Hepatocyte (in vitro differentiated cells): ENCODE results near the gene TRIM39. TPM values are rescaled to one million over a fixed set of nuclear protein-coding genes. Genes with fewer than 3 reads are reported as not detected.

Experiments used
- DNase-seq: peaks from one replicate; pipeline ENCODE4 v3.0.0-alpha.2; 2016; ENCODE audit warnings: low spot score
- H2AFZ ChIP-seq: fragments of 200-600 bp; sonication (generic); 2 replicates; pipeline ENCODE4 v1.6.0; 2016; ENCODE audit warnings: antibody characterized with exemption, mild to moderate bottlenecking
- H3K27ac ChIP-seq: fragments of 200-600 bp; sonication (generic); 2 replicates; pipeline ENCODE4 v1.5.1; 2016; ENCODE audit warnings: mild to moderate bottlenecking
- H3K27me3 ChIP-seq: fragments of 200-600 bp; sonication (generic); 2 replicates; pipeline ENCODE4 v1.6.1; 2016
- H3K36me3 ChIP-seq: fragments of 200-600 bp; sonication (generic); replicated peaks from 2 replicates; pipeline ENCODE4 v1.5.1; 2016; ENCODE audit warnings: low read depth; ENCODE audit not compliant: insufficient read depth
- H3K4me1 ChIP-seq: fragments of 200-600 bp; sonication (generic); 2 replicates; pipeline ENCODE4 v1.5.1; 2016; ENCODE audit warnings: mild to moderate bottlenecking, moderate library complexity; ENCODE audit not compliant: insufficient read depth
- H3K4me2 ChIP-seq: fragments of 200-600 bp; sonication (generic); 2 replicates; pipeline ENCODE4 v1.6.0; 2016
- H3K4me3 ChIP-seq: fragments of 200-600 bp; sonication (generic); 2 replicates; pipeline ENCODE4 v1.5.1; 2016; ENCODE audit warnings: mild to moderate bottlenecking
- H3K79me2 ChIP-seq: fragments of 200-600 bp; sonication (generic); 2 replicates; pipeline ENCODE4 v1.6.0; 2017; ENCODE audit warnings: mild to moderate bottlenecking
- H3K9me2 ChIP-seq: fragments of 200-600 bp; sonication (generic); replicated peaks from 2 replicates; pipeline ENCODE4 v1.6.0; 2017; ENCODE audit warnings: mild to moderate bottlenecking; ENCODE audit not compliant: insufficient read depth
- H3K9me3 ChIP-seq: fragments of 200-600 bp; sonication (generic); 2 replicates; pipeline ENCODE4 v1.5.1; 2016; ENCODE audit warnings: low read depth, mild to moderate bottlenecking
- H4K20me1 ChIP-seq: fragments of 200-600 bp; sonication (generic); 2 replicates; pipeline ENCODE4 v1.6.0; 2016; ENCODE audit warnings: mild to moderate bottlenecking; ENCODE audit not compliant: insufficient read depth, poor library complexity, severe bottlenecking
- CTCF ChIP-seq: fragments of 200-600 bp; sonication (generic); IDR thresholded peaks from 2 replicates; pipeline ENCODE4 v1.5.1; 2016; ENCODE audit warnings: antibody characterized with exemption, mild to moderate bottlenecking; ENCODE audit not compliant: poor library complexity
- EZH2 ChIP-seq: fragments of 200-600 bp; sonication (generic); IDR thresholded peaks from 2 replicates; pipeline ENCODE4 v1.6.1; 2016; ENCODE audit warnings: antibody characterized with exemption, mild to moderate bottlenecking, borderline replicate concordance
- EZH2phosphoT487 ChIP-seq: fragments of 200-600 bp; sonication (generic); IDR thresholded peaks from one replicate; pipeline ENCODE4 v1.6.1; 2018; ENCODE audit warnings: antibody characterized with exemption, mild to moderate bottlenecking, low read depth, moderate library complexity; ENCODE audit not compliant: unreplicated experiment, severe bottlenecking
- WGBS: methylation state at CpG from one replicate; pipeline ENCODE4 v1.1.6; 2016; ENCODE audit warnings: low lambda C conversion rate; ENCODE audit errors: missing lambda C conversion rate; 5-methylcytosine and 5-hydroxymethylcytosine counted together
- polyA plus RNA-seq: library from polyadenylated mRNA; unstranded; fragments of >200 nt; fragmentation: Nextera tagmentation; extraction: Ambion mirVana; gene quantifications from 2 replicates; pipeline ENCODE4 v1.2.1, GENCODE V29; 2016
- total RNA-seq: library from RNA; depleted of rRNA; stranded (reverse); fragments of >200 nt; gene quantifications from 2 replicates; pipeline ENCODE4 v1.2.3, GENCODE V29; 2014

Gene TRIM39
- total and polyA plus RNA-seq, 2 experiments from 2014 or later = 7.8 to 8.8 TPM

DNA sequence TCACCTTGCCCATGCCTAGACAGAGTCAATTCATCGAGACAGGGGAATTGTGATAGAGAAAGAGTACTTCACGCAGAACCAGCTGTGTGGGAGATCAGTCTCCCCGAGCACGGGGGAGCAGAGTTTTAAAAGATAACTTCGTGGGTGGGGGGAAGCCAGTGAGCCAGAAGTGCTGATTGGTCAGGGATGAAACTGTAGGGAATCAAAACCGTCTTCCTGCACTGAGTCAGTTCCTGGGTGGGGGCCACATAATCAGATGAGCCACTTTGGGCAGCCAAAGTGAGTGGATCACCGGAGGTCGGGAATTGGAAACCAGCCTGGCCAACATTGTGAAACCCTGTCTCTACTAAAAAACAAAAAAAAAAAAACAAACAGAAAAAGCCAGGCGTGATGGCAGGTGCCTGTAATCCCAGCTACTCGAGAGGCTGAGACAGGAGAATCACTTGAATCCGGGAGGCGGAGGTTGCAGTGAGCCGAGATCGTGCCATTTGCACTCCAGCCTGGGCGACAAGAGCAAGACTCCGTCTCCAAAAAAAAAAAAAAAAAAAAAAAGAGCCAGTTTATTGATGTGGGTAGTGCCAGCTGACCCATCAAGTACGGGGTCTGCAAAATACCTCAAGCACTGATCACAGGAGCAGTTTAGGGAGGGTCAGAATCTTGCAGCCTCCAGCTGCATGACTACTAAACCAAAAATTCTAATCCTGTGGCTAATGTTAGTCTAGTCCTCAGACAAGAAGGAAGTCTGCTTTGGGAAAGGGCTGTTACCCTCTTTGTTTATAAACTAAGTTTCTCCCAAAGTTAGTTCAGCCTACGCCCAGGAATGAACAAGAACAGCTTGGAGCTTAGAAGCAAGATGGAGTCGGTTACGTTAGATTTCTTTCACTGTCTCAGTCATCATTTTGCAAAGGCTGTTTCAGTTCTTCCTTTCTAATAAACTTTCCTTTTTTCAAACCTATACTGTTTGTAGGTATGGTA, 3.9 kb upstream of the TRIM39 start:
- TF ChIP-seq EZH2phosphoT487 (no peak), CTCF (no peak), EZH2 (no peak)
- Histone ChIP-seq H3K27ac (no peak overlapping the region), H3K4me2 (no peak overlapping the region), H4K20me1 (peaks cover 67% of the 10 kb centered on the region), H3K27me3 (no peaks in the 10 kb centered on the region), H3K4me1 (peaks cover 13% of the 10 kb centered on the region), H2AFZ (no peak overlapping the region), H3K9me3 (no peaks in the 10 kb centered on the region), H3K4me3 (no peak overlapping the region), H3K9me2 (no peaks in the 10 kb centered on the region), H3K36me3 (no peaks in the 10 kb centered on the region), H3K79me2 (peaks cover 82% of the 10 kb centered on the region)
- no peak for DNase-seq
- WGBS = 90% methylated on average over 17 of the region's 20 CpGs

DNA sequence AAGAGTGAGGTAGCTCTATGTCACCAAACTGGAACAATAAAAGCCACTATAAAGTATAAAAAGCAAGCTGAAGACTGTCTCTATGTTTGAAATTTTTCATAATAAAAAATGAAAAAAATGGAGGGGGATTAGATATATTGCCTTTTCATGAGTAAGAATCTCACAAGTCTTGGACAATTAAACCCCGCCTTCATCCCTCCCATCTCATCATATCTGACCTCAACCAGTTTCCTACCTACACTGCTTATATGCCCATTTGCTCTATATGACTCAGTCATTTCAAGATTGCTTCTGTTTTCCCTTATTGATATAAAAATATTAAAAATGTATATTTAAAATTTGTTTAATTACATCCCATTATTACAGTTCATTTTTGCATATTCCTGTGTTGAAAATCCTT, 2.9 kb upstream of the TRIM39 start:
- Histone ChIP-seq H3K79me2 (peaks cover 75% of the 10 kb centered on the region), H3K4me3 (no peak overlapping the region), H3K4me2 (peak overlapping the region; percentile 89), H4K20me1 (peaks cover 57% of the 10 kb centered on the region), H3K27me3 (no peaks in the 10 kb centered on the region), H3K4me1 (peaks cover 13% of the 10 kb centered on the region), H3K27ac (no peak overlapping the region), H3K36me3 (no peaks in the 10 kb centered on the region), H2AFZ (no peak overlapping the region), H3K9me3 (no peaks in the 10 kb centered on the region), H3K9me2 (no peaks in the 10 kb centered on the region)
- DNase-seq = no peak
- TF ChIP-seq EZH2phosphoT487 (no peak), EZH2 (no peak), CTCF (no peak)
- WGBS = 100% methylated on average over 1 of the region's 1 CpG

DNA sequence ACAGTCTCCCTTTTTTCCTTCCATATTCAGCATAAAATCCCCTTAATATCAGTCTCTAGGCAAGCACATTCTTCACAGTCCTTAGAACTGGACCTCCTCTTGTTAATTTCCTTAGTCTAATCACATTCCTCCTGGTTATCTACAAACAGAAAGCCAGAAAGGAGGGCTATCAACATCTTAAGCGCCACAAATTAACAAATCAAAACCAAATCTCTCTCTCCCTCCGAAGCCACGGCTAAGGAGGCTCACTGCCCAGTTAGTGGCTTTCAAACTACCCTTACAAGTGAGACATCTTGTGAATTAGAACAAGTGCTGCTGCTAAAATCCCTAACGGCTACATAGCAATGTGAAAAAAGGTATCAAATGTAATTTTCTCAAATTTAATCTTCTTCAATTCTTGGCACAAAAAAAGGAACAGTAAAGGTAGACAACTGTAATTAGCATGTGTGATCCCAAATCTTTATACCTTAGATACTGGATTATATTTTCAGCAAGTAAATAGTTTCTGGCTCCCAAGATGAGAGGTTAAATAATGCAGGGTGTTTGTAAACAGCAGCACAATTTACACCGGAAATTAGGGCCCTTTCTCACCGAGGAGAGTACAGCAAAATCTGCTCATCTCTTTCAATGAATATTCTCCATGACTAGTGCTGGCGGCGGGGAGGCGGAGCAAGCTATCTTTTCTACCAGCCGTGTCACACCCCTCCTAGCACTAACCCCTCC, 1.4 kb upstream of the TRIM39 start:
- Histone ChIP-seq H3K27ac (peak overlapping the region; percentile 98), H3K36me3 (no peaks in the 10 kb centered on the region), H2AFZ (peak overlapping the region; percentile 83), H3K4me2 (peak overlapping the region; percentile 89), H3K9me3 (no peaks in the 10 kb centered on the region), H4K20me1 (peaks cover 43% of the 10 kb centered on the region), H3K79me2 (peaks cover 60% of the 10 kb centered on the region), H3K27me3 (no peaks in the 10 kb centered on the region), H3K4me3 (peak overlapping the region; percentile 78), H3K9me2 (no peaks in the 10 kb centered on the region), H3K4me1 (peaks cover 13% of the 10 kb centered on the region)
- WGBS = 7% methylated on average over 9 of the region's 10 CpGs
- TF ChIP-seq EZH2 = no peak
- TF ChIP-seq CTCF = no peak
- no peak for TF ChIP-seq EZH2phosphoT487
- peak; percentile 83 for DNase-seq
